HG02678 (cell line): ENCODE data around the gene AMN1.
A peak's percentile ranks its signal among the peaks of the same experiment; 100 is the strongest.
"Not testable (repeated sequence)": the region's sequence is repeated elsewhere in the genome, so short reads cannot be mapped to it uniquely, and the experiment has no call there.

Source experiments
- ATAC-seq: cut with Tn5 transposase; IDR thresholded peaks from one replicate; pipeline ENCODE4 v1.9.1; 2021; ENCODE audit warnings: mild to moderate bottlenecking, moderate library complexity; ENCODE audit not compliant: unreplicated experiment

The AMN1 gene

DNA sequence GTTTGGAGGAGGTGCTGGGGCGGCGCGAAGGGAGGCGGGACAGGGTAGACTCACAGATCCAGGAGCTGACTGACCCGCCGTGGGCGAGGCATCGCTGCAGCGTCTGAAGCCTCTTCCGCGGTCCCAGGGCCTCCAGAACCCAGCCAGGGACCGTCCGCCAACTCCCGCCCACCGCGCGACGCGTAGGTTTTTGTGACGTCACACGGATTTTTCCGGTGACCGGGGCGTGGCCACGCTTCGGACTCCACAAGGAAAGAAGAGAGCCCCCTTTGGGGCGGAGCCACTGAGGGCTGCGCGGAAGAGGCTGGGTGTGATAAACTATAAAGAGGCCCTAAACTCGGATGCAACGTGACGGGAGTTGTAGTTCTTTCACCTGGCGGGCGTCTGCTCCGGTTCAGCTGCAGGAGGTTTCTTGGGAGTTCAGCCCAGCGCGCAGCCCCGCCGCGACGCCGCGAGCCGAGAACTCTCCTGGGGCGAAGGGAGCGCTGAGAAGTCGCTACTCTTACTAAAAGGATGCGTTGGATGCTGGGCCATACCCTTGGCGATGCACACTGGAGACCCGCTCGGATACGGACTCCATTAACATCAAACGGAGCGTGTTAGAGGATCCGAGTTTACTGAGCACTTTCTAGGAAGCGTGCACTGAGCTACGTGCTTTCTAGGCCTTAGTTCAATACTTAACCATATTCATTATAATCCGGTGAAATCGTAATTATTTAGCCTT, at the start of gene AMN1:
AMN1 (minus strand) TSS at position 105 of the 724 bp plus-strand sequence; CDS start at position 92, 13 bp downstream.
- ATAC-seq: peak; percentile 94

DNA sequence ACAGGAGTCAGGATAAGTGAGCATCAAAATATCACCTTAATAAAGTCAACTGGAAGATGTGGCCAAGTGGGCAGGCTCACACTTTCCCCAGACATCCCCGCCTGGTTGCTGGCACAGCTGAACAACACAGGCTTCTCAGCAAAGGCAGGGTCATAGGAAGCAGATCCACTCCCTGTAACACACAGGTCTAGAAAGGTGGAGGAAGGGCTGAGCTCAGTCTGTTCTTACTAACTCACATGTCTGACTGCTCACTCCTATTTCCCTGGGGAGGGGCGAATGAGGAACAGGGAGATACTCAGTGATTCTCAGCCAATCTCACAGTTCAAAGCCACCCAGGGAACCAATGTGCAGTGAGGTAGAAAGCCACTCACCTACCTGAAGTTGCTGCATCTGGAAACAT, 45.0 kb upstream of the AMN1 start:
- no peak for ATAC-seq

DNA sequence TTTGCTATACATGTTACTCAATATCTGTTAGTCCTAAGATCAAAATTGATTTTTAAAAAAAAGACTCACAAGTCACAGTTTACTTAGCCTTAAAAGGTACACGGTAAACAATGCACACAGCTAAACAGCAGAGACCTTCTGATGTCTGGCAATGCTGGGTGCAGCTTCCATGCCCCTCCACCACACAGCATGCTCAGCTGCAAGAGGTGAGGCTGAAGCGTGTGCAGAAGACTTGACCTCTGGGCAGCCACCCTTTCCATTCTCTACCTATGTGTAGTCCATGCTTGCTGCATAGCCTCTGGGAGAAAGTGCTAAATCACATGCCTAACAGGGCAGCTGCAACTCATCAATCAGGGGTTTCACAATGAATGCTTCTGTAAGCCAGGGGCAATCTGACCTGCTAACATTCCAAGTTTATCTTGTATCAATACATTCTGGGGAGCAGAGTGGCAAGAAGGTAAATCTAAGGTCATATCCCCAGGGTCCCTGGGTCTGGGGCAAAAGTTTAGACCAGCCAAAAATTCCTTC, 44.5 kb upstream of the AMN1 start:
- ATAC-seq: no peak

DNA sequence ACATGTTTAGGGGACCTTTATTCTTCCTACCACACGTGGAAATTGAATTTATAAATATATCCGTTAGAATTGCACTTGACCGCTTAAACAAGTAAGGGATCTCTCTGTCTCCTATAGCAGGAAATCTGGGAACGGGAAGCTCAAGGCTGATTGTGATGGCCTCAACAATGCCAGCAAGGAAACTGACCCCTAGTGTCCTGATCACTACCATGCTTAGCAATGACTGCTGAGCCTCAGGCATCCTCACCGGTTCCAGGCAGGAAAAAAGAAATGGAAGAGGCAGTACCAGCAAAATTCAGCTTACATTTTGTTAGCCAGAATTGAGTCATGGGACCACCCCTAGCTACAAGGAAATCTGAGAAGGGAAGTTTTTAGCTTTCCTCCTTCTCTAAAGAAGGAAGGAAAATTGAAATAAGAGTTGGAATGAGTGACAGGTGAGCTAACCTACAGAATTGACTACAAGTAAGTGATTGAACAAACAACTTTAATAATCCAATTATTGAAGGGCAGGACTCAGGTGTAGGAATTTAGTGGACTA, 43.9 kb upstream of the AMN1 start:
- ATAC-seq: no peak

DNA sequence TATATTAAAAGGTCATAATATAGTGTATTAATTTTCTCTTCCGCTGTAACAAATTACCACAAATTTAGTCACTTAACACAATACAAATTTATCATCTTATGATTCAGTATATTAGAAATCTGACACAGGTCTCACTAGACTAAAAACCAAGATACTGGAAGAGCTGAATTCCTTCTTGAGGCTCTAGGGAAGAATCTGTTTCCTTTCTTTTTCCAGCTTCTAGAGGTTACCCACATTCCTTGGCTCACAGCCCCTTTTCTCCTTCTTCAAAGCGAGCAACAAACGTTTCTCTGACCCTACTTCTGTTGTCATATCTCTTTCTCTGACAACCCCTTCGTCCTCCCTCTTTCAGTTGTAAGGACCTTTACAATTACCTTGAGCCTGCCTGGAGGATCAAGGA, 43.4 kb upstream of the AMN1 start:
- no peak for ATAC-seq

DNA sequence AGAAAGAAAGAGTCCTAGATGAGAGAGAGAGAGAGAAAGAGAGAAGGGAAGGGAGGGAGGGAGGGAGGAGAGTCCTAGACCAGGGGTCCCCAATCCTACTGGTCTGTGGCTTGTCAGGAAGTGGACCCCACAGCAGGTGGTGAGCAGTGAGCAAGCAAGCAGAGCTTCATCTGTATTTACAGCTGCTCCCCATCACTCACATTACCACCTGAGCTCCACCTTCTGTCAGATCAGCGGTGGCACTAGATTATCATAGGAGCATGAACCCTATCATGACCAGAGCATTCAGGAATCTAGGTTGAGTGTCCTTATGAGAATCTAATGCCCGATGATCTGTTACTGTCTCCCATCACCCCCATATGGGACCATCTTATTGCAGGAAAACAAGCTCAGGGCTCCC, 39.2 kb upstream of the AMN1 start:
- no peak for ATAC-seq

DNA sequence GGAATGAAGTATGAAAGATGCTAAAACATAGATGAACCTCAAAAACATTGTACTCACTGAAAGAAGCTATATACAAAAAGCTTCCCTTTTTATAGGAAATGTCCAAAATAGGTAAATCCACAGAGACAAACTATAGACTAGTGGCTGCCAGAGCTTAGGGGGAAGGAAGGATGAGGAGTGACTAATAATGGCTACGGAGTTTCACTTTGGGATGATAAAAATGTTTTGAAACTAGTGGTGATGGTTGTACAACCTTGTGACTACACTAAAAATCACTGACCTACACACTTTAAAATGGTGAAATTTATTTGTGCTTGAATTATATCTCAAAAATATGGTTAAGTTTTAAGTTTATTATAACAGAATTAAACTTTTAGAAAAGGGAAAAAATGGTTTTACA, 37.1 kb upstream of the AMN1 start:
- ATAC-seq: no peak

DNA sequence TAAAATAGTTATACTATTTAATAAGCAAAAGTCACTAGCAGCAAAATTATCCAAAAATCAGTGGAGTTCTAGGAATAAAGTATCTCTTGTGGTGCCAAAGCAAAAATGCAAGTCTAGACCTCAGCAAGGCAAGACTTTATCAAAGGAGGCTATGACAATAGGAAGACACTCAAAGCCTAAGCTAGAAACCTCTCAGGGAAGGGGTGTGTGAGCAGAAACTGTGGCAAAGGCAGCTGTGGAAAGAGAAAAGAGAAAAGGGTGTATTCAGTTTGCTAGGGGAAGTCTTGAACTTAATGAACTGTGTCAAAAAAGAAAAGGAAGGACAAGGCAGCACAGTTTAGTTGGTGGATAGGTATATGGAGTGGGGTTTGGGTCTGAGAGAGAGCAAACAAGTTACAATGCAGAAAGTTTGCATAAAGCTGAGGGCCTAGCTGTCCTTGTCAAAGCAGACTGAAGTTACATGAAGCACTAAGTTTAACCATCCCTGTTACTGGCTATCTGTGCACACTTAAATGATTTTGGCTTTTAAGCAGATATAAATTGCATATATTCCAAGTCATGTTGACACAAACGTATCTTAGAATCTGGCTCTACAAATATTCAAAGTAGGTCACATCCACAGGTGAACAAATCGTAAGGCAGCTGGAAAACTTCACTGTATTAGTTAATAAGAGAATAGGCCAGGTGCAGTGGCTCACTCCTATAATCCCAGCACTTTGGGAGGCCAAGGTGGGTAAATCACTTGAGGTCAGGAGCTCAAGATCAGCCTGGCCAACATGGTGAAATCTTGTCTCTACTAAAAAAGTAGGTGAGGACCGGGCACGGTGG, 31.0 kb upstream of the AMN1 start:
- ATAC-seq: no peak

DNA sequence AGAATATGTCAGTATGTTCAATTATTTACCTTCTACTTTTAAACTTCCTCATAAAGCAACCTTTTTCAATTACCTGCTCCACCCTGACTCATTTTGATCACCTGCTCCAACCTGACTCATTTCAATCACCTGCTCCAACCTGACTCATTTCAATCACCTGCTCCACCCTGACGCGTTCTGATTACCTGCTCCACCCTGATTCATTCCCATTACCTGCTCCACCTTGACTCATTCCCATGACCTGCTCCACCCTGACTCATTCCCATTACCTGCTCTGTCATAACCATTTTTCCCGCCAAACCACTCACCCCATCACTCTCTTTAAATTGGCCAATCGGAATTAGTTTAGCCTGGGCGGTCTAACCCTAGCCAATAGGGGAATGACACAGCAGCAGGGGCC, 29.5 kb upstream of the AMN1 start:
- ATAC-seq: not testable (repeated sequence)

DNA sequence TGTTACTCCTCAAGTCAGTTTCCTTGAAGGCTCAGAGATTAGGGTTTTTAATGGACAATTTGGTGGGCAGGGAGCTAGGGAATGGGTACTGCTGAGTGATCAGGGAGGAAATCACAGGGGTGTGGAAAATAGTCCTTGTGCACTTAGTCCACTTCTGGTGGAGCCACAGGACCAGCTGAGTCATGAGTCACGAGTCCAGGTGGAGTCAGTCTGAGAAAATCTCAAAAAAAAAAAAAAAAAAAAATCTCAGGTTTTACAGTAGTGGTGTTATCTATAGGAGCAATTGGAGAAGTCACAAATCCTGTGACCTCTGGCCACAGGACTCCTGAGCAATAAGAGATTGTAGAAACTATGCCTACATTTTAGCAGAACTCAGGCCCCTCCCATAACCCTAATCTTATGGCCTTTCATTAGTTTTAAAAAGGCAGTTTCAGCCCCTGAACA, 28.2 kb upstream of the AMN1 start:
- ATAC-seq: no peak

DNA sequence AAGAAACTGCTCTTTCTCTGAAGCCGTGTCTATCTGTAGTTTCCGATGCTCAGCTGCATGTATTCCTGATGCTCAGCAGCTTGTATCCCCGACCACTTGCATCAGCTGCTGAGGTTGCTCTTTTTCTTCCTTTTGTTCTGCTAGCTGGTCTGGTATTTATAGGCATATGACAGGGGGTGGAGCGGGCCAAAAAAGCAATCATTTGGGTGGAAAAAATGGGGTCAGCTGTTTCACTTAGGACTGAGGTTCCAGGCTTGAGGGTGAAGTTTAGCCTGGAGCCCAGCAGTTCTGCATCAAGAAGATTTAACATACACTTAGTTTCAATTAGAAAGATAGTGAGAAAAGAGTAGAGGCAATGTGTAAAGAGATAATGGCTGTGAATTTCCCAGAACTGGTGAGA, 23.6 kb upstream of the AMN1 start:
- no peak for ATAC-seq

DNA sequence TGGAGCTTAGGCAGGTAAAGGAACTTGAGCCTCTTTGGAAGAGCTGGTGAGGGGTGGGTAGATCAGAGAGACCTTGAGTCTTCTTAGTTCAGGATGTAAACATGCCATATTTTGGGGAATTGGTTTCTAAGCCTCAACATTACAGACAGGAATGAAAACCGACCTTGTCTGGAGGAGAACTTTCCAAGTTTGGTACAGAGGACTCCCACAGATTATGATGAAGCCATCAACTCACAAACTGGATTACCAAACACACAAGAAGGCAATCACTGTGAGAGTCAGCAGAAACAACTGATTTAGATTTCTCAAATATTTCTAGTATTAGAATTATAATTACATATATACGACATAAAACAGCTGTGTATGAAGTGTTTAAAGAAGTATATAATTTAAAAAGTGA, 22.3 kb upstream of the AMN1 start:
- no peak for ATAC-seq

DNA sequence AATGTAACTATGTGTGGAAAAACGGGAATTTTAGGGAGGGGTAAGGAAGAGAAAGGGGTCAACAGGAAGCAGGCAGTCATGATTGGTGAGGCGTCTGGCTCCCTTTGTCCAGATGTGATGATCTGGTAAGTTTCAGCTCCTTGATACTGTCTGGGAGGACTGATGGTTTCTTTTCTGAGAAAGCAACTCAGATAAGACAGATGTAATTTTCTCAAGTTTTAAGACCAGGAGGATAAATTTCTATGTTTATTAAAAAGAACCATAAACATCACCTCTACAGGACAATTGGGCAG, 21.9 kb upstream of the AMN1 start:
- ATAC-seq: no peak

DNA sequence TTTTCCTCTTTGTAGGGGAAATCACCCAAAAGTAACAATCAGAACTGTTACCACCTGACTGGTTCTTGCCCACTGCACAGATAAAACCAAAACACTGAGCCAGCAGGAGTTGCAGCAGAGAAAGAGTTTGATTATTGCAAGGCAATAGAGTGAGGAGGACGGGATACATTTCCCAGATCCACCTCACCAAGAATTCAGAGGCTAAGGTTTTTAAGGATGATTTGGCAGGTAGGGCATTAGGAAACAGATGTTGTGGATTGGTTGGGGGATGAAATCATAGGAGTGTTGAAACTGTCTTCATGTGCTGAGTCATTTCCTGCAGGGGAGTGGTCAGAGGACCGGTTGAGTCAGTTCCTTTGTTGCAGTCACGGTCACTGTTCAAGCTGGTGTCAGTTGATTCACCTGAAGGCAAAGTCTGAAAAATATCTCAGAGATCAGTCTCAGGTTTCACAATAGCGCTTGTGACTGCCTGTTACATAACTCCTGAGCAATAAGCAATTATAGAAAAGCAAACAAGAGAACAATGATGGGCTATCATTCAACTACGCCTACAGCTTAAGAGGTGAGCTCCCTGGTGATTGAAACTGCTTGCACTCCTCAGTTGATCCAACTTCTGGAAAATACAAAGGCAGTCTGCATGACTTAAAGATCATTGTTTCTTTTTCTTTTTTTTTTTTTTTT, 20.3 kb upstream of the AMN1 start:
- peak; percentile 84 for ATAC-seq

DNA sequence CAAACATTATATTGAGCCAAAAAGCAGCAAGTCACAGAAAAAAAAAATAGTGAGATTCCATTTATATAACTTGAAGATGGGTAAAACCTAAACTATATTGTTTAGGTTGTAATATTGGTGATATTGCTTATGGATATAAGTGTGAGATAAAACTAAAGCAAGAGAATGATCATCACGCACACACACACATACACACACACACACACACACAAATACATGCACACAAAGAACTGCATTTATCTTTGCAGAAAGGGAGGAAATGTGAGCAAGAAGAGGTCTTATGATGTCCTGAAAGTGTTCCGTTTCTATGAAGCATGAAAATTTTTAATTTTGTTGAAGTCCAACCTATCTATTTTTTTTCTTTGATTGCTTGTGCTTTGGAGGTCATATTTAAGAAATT, 16.4 kb upstream of the AMN1 start:
- no peak for ATAC-seq

DNA sequence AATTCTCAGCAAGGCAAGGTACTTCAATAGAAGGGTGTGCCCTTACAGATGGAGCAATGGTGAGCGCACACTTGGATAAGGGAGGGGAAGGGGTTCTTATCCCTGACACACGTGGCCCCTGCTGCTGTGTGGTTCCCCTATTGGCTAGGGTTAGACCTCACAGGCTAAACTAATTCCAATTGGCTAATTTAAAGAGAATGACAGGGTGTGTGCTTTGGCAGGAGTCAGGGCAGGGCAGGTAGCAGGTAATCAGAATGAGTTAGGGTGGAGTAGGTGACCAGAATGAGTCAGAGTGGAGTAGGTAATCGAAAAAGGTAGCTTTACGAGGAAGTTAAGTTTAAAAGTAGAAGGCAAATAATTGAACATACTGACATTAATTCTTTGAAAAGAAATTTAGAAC, 15.5 kb upstream of the AMN1 start:
- ATAC-seq: not testable (repeated sequence)

DNA sequence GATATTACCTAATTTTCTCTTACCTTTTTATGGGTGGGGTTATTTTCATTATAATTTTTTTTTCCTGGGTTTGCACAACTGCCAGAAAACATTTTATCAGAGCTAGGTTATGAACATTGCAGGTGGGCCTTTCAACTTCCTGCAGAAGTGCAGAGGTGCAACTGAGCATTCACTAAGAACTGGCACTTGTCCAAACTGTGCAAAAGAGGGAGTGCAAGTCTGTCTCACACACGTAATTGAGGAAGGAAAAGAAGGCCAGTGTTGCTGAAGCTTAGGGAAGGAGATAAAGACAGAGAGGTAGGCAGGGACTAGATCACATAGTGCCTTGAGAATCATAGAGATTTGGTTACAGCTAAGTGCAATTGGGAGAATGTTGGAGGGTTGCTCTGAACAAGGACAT, 14.1 kb upstream of the AMN1 start:
- ATAC-seq: no peak

DNA sequence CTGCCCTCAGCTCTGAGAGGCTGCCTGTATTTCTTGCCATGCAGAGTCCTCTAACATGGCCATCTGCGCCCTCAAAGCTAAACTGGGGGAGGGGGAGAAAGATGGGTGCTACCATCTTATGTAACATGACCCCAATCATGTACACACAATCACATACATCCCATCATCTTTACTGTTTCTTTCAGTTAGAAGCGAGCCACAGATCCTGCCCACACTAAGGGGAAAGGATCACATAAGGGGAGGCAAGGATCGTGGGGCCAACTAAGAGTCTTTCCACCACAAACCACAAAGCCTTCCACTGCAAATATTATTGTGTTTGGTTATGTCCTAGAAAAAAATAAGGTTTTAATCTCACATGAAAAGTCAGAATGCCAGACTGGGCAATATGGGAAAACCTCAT, 11.8 kb upstream of the AMN1 start:
- no peak for ATAC-seq

DNA sequence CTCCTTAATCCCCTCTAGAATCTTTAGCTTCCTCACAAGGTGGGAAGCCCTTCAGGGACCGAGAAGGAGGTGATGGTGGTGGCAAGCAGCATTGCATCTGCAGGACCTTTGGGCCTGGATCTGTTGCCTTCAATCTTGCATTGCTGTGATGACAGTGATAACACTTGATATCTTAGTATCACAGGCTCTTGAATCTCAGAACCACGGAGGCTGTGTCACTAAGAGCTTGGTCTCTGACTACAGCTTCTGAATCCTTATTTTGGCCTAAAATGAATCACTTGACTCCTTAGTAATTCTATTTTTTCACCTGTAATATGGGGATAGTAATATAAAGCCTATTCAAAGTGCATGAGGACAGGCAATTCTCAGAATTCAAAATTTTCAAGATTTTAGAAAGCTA, 8.9 kb upstream of the AMN1 start:
- ATAC-seq: no peak

DNA sequence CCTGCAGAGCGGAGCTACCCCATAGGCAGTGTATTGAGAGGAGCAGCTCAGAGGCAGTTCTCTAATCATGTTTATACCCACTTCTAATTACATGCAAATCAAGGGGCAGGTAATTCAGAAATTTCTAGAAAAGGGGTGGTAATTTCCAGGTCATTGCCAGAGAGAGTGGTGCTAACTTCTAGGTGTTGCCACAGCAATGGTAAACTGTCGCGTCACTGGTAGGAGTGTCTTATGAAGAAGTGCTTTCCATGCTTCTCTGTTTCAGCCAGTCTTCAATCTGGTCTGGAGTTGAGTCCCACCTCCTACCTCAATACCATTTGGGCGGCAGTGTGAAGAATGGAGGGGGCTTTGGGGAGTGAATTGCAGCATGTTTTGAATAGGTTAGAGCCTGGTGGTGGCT, 8.5 kb upstream of the AMN1 start:
- no peak for ATAC-seq

DNA sequence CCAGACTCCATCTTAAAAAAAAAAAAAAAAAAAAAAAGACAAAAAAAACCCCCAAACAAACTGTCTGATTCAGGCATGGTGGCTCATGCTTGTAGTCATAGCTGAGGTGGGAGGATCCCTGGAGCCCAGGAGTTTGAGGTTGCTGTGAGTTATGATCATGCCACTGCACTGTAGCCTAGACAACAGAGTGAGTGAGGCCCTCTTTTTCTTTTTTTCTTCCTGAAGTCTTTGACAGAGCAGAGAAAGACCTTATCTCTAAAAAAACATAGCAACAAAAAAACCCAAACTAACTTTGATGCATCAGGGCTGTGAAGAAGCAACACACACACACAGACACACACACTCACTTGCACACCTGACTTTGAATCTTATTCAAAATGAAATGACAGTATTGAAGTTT, 7.7 kb upstream of the AMN1 start:
- ATAC-seq: no peak
